ENCODE measurements around the gene HNRNPA1. TPM values are rescaled to one million over a fixed set of nuclear protein-coding genes. Genes with fewer than 3 reads are reported as not detected.
A peak's percentile ranks its signal among the peaks of the same experiment; 100 is the strongest.

The HNRNPA1 gene
- total and polyA plus RNA-seq, 9 of the 15 experiments (the other 6 are each of a cell fraction or from before 2014, with no cell fraction given): 1,166 to 2,703 (median 1,815) TPM

DNA sequence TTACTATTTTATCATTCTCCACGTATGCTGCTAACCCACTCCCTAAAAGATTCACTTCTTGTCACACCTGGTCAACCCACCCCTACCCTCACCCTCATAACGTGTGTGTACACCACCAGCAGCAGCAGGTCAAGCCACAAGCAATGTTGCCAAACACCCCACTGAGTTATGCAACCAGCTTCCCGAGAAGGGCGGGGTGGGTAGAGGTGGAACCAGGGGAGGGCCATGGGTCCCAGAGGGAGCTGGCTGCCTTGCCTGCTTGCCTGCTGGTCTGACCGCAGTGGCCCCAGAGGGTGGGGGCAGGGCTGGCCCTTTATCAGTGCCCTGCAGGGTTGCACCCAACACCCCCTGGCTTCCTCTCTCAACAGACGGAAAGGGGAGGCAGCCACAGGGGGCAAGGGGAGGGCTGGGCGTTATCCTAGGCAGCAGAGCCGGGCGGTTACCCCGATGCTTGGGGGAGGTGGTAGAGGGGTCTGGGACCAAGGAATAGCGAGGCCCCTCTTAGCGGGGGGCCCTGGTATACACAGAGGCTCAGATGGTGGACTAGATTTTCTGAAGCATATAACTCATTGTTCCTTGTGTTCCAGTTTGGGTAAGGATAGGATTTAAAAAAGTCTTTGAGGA, 23.8 kb downstream of the HNRNPA1 start (continued):
- TF ChIP-seq, protein P1, sequence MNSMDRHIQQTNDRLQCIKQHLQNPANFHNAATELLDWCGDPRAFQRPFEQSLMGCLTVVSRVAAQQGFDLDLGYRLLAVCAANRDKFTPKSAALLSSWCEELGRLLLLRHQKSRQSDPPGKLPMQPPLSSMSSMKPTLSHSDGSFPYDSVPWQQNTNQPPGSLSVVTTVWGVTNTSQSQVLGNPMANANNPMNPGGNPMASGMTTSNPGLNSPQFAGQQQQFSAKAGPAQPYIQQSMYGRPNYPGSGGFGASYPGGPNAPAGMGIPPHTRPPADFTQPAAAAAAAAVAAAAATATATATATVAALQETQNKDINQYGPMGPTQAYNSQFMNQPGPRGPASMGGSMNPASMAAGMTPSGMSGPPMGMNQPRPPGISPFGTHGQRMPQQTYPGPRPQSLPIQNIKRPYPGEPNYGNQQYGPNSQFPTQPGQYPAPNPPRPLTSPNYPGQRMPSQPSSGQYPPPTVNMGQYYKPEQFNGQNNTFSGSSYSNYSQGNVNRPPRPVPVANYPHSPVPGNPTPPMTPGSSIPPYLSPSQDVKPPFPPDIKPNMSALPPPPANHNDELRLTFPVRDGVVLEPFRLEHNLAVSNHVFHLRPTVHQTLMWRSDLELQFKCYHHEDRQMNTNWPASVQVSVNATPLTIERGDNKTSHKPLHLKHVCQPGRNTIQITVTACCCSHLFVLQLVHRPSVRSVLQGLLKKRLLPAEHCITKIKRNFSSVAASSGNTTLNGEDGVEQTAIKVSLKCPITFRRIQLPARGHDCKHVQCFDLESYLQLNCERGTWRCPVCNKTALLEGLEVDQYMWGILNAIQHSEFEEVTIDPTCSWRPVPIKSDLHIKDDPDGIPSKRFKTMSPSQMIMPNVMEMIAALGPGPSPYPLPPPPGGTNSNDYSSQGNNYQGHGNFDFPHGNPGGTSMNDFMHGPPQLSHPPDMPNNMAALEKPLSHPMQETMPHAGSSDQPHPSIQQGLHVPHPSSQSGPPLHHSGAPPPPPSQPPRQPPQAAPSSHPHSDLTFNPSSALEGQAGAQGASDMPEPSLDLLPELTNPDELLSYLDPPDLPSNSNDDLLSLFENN (IDR thresholded peaks at IDR 0.05; ENCODE audit: low read depth in 2 of 2, low read length in 2 of 2): peak in 1 of 2 experiments; percentile 98; a peak in 2 of 4 replicates
- TF ChIP-seq CBFA2T2 (conservative IDR thresholded peaks at IDR 0.05) (peak; percentile 99), ZFP30 (CRISPR knock-in tag; IDR thresholded peaks at IDR 0.05; ENCODE audit: borderline replicate concordance) (no peak), POLR3G (IDR thresholded peaks at IDR 0.05; ENCODE audit: extremely low read depth, insufficient read length, insufficient replicate concordance) (no peak), ZNF23 (CRISPR knock-in tag; IDR thresholded peaks at IDR 0.05) (no peak), ZNF75A (CRISPR knock-in tag; IDR thresholded peaks at IDR 0.05) (no peak), JUND (IDR thresholded peaks at IDR 0.05; ENCODE audit: borderline replicate concordance, low read depth, low read length) (peak; percentile 72), JUND (tag; IDR thresholded peaks at IDR 0.05; ENCODE audit: borderline replicate concordance, low read depth, low read length) (peak; percentile 83; the same call in 1 of the 3 replicates), ZZZ3 (IDR thresholded peaks at IDR 0.05) (no peak), SRSF9 (IDR thresholded peaks at IDR 0.05; ENCODE audit: borderline replicate concordance, low read depth, low read length) (no peak), NCOA2 (IDR thresholded peaks at IDR 0.05; ENCODE audit: partially characterized antibody in 2 of 2) (no peak), CTBP1 (IDR thresholded peaks at IDR 0.05; ENCODE audit: borderline replicate concordance) (peak; percentile 93), BDP1 (IDR thresholded peaks at IDR 0.05; ENCODE audit: insufficient read depth, insufficient read length) (no peak), ERF (CRISPR knock-in tag; IDR thresholded peaks at IDR 0.05) (peak; percentile 69; the same call in 1 of the 2 replicates), TCF3 (CRISPR knock-in tag; IDR thresholded peaks at IDR 0.05) (peak; percentile 99), ZC3H8 (IDR thresholded peaks at IDR 0.05) (no peak), SAP30 (IDR thresholded peaks at IDR 0.05; ENCODE audit: borderline replicate concordance, insufficient read depth, low read depth, low read length, poor library complexity, severe bottlenecking) (no peak), MXI1 (IDR thresholded peaks at IDR 0.05; ENCODE audit: low read depth, low read length) (peak; percentile 70; the same call in 1 of the 2 replicates)
- TF ChIP-seq, protein P2, sequence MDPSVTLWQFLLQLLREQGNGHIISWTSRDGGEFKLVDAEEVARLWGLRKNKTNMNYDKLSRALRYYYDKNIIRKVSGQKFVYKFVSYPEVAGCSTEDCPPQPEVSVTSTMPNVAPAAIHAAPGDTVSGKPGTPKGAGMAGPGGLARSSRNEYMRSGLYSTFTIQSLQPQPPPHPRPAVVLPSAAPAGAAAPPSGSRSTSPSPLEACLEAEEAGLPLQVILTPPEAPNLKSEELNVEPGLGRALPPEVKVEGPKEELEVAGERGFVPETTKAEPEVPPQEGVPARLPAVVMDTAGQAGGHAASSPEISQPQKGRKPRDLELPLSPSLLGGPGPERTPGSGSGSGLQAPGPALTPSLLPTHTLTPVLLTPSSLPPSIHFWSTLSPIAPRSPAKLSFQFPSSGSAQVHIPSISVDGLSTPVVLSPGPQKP (CRISPR knock-in tag; IDR thresholded peaks at IDR 0.05): no peak
- TF ChIP-seq, protein P3, sequence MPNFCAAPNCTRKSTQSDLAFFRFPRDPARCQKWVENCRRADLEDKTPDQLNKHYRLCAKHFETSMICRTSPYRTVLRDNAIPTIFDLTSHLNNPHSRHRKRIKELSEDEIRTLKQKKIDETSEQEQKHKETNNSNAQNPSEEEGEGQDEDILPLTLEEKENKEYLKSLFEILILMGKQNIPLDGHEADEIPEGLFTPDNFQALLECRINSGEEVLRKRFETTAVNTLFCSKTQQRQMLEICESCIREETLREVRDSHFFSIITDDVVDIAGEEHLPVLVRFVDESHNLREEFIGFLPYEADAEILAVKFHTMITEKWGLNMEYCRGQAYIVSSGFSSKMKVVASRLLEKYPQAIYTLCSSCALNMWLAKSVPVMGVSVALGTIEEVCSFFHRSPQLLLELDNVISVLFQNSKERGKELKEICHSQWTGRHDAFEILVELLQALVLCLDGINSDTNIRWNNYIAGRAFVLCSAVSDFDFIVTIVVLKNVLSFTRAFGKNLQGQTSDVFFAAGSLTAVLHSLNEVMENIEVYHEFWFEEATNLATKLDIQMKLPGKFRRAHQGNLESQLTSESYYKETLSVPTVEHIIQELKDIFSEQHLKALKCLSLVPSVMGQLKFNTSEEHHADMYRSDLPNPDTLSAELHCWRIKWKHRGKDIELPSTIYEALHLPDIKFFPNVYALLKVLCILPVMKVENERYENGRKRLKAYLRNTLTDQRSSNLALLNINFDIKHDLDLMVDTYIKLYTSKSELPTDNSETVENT (CRISPR knock-in tag; IDR thresholded peaks at IDR 0.05): 0 out of 2 replicates have a peak, but pooled peaks have one; percentile 5

All from K562 (cell line).